ENCODE measurements around the gene BCL11A.

DNA sequence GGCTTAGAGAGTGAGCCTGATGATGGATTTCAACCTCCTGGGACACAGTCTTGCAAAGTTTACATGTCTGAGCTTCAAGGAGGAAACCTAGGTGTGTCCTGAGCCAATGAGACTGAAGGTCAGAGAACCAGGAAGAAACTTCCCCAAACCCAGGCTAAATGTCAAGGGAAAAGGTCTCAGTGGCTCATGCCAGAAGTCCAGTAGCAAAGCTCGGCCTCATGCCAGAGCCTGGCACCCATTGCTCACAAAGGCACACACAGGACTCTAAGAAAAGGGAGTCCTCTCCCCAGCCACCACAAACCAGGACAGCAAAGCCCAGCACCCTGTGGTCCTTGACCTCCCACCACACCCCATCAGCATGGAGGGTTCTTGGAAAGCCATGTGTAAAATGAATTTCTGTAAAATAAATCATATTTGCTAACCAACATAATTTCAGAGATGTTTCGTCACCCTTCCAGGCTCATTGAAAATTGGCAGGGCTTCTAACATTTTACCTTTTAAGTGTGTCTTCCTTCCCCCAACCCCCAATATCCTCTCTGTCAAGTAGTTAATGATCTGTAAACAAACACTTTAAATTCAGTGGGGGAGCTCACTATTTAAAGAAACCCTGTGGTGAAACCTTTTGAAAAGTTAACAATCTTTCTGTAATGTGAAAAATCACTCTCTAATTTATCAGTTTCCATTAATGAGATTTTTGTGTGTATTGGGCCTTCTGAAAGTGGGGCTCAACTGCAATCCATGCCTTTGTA is 77.1 kb downstream of the BCL11A start:
- TF ChIP-seq CTCF (IDR thresholded peaks at IDR 0.05; ENCODE audit: insufficient read depth, low read length, poor library complexity, severe bottlenecking) (no peak), EZH2phosphoT487 (conservative IDR thresholded peaks at IDR 0.05; ENCODE audit: low read length) (no peak)

All from SU-DHL-6 (cell line).